ENCODE results near the gene RBPJL.

The RBPJL gene

GRCh38 chr20:45344168-45344860 is 37.7 kb downstream of the RBPJL start:
- Histone ChIP-seq H3K36me3 (ENCODE audit: insufficient read depth) (no peaks in the 10 kb centered on the region), H3K79me2 (ENCODE audit: insufficient read depth, low read depth) (no peaks in the 10 kb centered on the region; the same call in none of the 2 replicates), H4K20me1 (ENCODE audit: insufficient read depth) (no peaks in the 10 kb centered on the region), H3K27me3 (ENCODE audit: insufficient read depth, low read depth) (no peaks in the 10 kb centered on the region), H2AFZ (ENCODE audit: low read depth) (no peak overlapping the region), H3K4me2 (no peak overlapping the region), H3K4me1 (ENCODE audit: low read depth, poor library complexity, severe bottlenecking) (peaks cover 52% of the 10 kb centered on the region), H3K27ac (no peak overlapping the region), H3K9ac (no peak overlapping the region), H3K4me3 (IDR thresholded peaks at IDR 0.05; ENCODE audit: insufficient read depth, low read depth, low read length) (no peak overlapping the region)
- no peak for TF ChIP-seq CTCF (conservative IDR thresholded peaks at IDR 0.05; ENCODE audit: low read depth, low read length)

- Histone ChIP-seq H3K27ac (no peak overlapping the region), H3K9ac (no peak overlapping the region), H2AFZ (ENCODE audit: low read depth) (no peak overlapping the region), H3K4me1 (ENCODE audit: low read depth, poor library complexity, severe bottlenecking) (peaks cover 52% of the 10 kb centered on the region), H3K79me2 (ENCODE audit: insufficient read depth, low read depth) (no peaks in the 10 kb centered on the region; the same call in none of the 2 replicates), H4K20me1 (ENCODE audit: insufficient read depth) (no peaks in the 10 kb centered on the region), H3K4me2 (no peak overlapping the region), H3K27me3 (ENCODE audit: insufficient read depth, low read depth) (no peaks in the 10 kb centered on the region), H3K36me3 (ENCODE audit: insufficient read depth) (no peaks in the 10 kb centered on the region), H3K4me3 (IDR thresholded peaks at IDR 0.05; ENCODE audit: insufficient read depth, low read depth, low read length) (no peak overlapping the region)
- no peak for TF ChIP-seq CTCF (conservative IDR thresholded peaks at IDR 0.05; ENCODE audit: low read depth, low read length)
These were observed 38.7 kb downstream of the RBPJL start for GRCh38 chr20:45345104-45345936.

- Histone ChIP-seq H3K79me2 (ENCODE audit: insufficient read depth, low read depth) (no peaks in the 10 kb centered on the region; the same call in none of the 2 replicates), H3K9ac (no peak overlapping the region), H3K36me3 (ENCODE audit: insufficient read depth) (no peaks in the 10 kb centered on the region), H2AFZ (ENCODE audit: low read depth) (no peak overlapping the region), H3K4me1 (ENCODE audit: low read depth, poor library complexity, severe bottlenecking) (peaks cover 50% of the 10 kb centered on the region), H3K27ac (no peak overlapping the region), H3K4me2 (peak overlapping the region; percentile 79), H3K27me3 (ENCODE audit: insufficient read depth, low read depth) (no peaks in the 10 kb centered on the region), H3K4me3 (IDR thresholded peaks at IDR 0.05; ENCODE audit: insufficient read depth, low read depth, low read length) (no peak overlapping the region), H4K20me1 (ENCODE audit: insufficient read depth) (no peaks in the 10 kb centered on the region)
- no peak for TF ChIP-seq CTCF (conservative IDR thresholded peaks at IDR 0.05; ENCODE audit: low read depth, low read length)
These were observed 39.7 kb downstream of the RBPJL start for GRCh38 chr20:45346291-45346718.

- no peak for TF ChIP-seq CTCF (conservative IDR thresholded peaks at IDR 0.05; ENCODE audit: low read depth, low read length)
- no peaks in the 10 kb centered on the region for H4K20me1 ChIP-seq (ENCODE audit: insufficient read depth)
- H3K4me2 ChIP-seq, result peak overlapping the region; percentile 79
- no peak overlapping the region for H3K9ac ChIP-seq
- H2AFZ ChIP-seq (ENCODE audit: low read depth), result no peak overlapping the region
- H3K4me3 ChIP-seq (IDR thresholded peaks at IDR 0.05; ENCODE audit: insufficient read depth, low read depth, low read length), result no peak overlapping the region
- H3K79me2 ChIP-seq (ENCODE audit: insufficient read depth, low read depth), result no peaks in the 10 kb centered on the region; the same call in none of the 2 replicates
- no peak overlapping the region for H3K27ac ChIP-seq
- no peaks in the 10 kb centered on the region for H3K27me3 ChIP-seq (ENCODE audit: insufficient read depth, low read depth)
- H3K36me3 ChIP-seq (ENCODE audit: insufficient read depth), result no peaks in the 10 kb centered on the region
- H3K4me1 ChIP-seq (ENCODE audit: low read depth, poor library complexity, severe bottlenecking), result peaks cover 48% of the 10 kb centered on the region
These were observed 40.2 kb downstream of the RBPJL start for GRCh38 chr20:45346851-45347250.

Data from KMS-11 (cell line).